HEK293T (cell line): Measurements from ENCODE around the gene VCP.

Source experiments
- ARNT ChIP-seq: fragments of 450-650 bp; IDR thresholded peaks from 2 replicates; pipeline ENCODE4 v1.6.1; 2017; ENCODE audit warnings: mild to moderate bottlenecking
- BHLHE40 ChIP-seq: fragments of 450-650 bp; IDR thresholded peaks from 2 replicates; pipeline ENCODE4 v1.6.1; 2016; ENCODE audit warnings: mild to moderate bottlenecking, moderate library complexity, borderline replicate concordance
- ELF4 ChIP-seq: fragments of 450-650 bp; IDR thresholded peaks from 2 replicates; pipeline ENCODE4 v1.6.1; 2017; ENCODE audit warnings: antibody characterized with exemption
- FOXK2 ChIP-seq: fragments of 450-650 bp; IDR thresholded peaks from 2 replicates; pipeline ENCODE4 v1.6.1; 2016; ENCODE audit warnings: mild to moderate bottlenecking
- FOXM1 ChIP-seq: fragments of 450-650 bp; IDR thresholded peaks from 2 replicates; pipeline ENCODE4 v1.6.1; 2017; ENCODE audit warnings: mild to moderate bottlenecking, borderline replicate concordance
- SP1 ChIP-seq: fragments of 450-650 bp; IDR thresholded peaks from 2 replicates; pipeline ENCODE4 v1.6.1; 2017
- SUZ12 ChIP-seq: fragments of 450-650 bp; IDR thresholded peaks from 2 replicates; pipeline ENCODE4 v1.6.1; 2016; ENCODE audit warnings: mild to moderate bottlenecking
- TARDBP ChIP-seq: fragments of 450-650 bp; IDR thresholded peaks from 2 replicates; pipeline ENCODE4 v1.6.1; 2016
- ZNF384 ChIP-seq: fragments of 450-650 bp; IDR thresholded peaks from 2 replicates; pipeline ENCODE4 v1.6.1; 2016

GRCh38 chr9:35056571-35057270 lies 15.7 kb downstream of the VCP start:
- no peak for TF ChIP-seq ARNT
- no peak for TF ChIP-seq FOXK2
- no peak for TF ChIP-seq SP1
- no peak for TF ChIP-seq BHLHE40
- TF ChIP-seq ELF4, result no peak
- no peak for TF ChIP-seq TARDBP
- TF ChIP-seq ZNF384, result no peak
- TF ChIP-seq SUZ12, result no peak
- no peak for TF ChIP-seq FOXM1
